ENCODE measurements around the gene FGF12. TPM values are rescaled to one million over a fixed set of nuclear protein-coding genes. Genes with fewer than 3 reads are reported as not detected.

FGF12 gene
- total RNA-seq, 1 donor from 2014 or later = 9.8 TPM

DNA sequence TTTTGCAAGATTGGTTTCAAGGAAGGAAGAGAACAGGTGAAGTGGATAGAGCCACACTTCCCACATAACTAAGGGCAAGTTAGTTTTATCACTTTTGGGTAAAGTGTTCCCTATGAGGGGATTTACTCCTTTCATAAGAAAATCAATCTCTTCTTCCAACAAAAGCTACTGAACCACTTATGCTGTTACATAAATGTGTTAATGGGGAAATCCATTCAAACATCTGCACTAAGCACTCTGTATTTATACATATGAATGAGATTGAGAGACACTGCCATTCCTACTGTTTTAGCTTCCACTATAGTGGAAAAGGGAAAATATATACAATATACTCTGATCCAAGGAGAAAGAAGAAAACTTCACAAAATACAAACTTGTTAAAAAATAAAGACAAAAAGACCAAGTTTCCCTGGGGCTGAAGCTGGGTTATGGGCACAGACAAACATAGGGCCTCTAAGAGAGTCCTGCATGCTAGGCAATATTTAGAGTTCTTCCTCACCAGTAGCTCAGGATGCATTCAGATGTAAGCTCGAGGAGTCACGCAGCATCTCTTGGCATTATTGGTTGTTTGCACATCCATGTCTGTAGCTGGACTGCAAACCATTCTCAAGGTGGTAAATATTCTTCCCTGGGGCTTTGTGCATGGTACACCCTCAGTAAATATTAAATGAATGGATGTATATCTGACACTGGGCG is 454.2 kb downstream of the FGF12 start:
- peak overlapping the region; percentile 21 for H3K4me3 Mint-ChIP-seq
- no peaks in the 10 kb centered on the region for H3K4me1 Mint-ChIP-seq (ENCODE audit: unreplicated experiment)
- peak overlapping the region; percentile 39 for H3K27ac Mint-ChIP-seq

DNA sequence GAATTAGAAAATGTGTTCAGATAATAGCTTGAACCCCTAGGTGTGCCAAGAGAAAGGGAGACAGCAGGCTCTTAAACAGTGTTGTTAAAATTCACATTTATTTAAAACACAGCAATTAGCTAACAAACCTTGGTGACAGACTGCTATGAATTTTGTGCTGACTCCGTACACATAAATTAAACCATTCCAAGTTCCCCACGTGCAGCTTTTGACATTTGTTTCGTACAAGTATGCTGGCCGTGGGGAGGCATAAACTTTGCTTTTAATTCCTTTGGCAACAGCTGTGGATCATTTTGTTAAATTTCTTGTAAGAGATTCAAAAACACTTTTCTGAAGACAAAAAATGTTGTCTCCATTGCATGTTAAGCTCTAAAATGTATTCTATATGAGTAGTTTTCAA is 465.3 kb downstream of the FGF12 start:
- DNase-seq (ENCODE audit: extremely low spot score, unreplicated experiment) = no peak
- Mint-ChIP-seq H3K4me3 (no peak overlapping the region), H3K27me3 (peaks cover 6% of the 10 kb centered on the region), H3K4me1 (ENCODE audit: unreplicated experiment) (no peaks in the 10 kb centered on the region), H3K36me3 (no peaks in the 10 kb centered on the region), H3K9me3 (no peaks in the 10 kb centered on the region), H3K27ac (no peak overlapping the region)
- TF ChIP-seq, protein P1, sequence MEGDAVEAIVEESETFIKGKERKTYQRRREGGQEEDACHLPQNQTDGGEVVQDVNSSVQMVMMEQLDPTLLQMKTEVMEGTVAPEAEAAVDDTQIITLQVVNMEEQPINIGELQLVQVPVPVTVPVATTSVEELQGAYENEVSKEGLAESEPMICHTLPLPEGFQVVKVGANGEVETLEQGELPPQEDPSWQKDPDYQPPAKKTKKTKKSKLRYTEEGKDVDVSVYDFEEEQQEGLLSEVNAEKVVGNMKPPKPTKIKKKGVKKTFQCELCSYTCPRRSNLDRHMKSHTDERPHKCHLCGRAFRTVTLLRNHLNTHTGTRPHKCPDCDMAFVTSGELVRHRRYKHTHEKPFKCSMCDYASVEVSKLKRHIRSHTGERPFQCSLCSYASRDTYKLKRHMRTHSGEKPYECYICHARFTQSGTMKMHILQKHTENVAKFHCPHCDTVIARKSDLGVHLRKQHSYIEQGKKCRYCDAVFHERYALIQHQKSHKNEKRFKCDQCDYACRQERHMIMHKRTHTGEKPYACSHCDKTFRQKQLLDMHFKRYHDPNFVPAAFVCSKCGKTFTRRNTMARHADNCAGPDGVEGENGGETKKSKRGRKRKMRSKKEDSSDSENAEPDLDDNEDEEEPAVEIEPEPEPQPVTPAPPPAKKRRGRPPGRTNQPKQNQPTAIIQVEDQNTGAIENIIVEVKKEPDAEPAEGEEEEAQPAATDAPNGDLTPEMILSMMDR (conservative IDR thresholded peaks at IDR 0.05) = no peak

More for the DNA sequence above, 454.2 kb downstream of the FGF12 start:
- Mint-ChIP-seq H3K9me3 (no peaks in the 10 kb centered on the region), H3K27me3 (peaks cover 8% of the 10 kb centered on the region), H3K36me3 (no peaks in the 10 kb centered on the region)
- DNase-seq (ENCODE audit: extremely low spot score, unreplicated experiment) = no peak
- TF ChIP-seq, protein P1 (conservative IDR thresholded peaks at IDR 0.05) = no peak

DNA sequence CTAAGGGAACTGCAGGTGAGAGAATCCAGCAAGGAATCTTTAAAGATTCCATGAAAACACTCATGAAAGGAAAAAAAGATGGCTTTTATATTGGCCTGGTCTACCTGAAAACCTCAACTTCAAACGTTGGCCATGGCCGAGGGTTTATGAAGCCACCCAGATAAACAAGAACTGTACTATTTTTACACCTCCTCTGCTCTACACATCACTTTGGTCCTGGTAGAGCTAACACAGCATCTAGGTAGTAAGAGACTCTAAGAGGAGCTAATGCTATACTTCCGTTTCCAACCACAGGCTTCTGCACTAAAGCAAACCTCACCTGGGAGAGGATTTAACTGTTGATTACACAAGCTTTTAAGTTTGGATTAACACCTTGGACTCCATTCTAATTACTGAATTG is 466.2 kb downstream of the FGF12 start:
- no peak overlapping the region for H3K27ac Mint-ChIP-seq
- TF ChIP-seq, protein P1 (conservative IDR thresholded peaks at IDR 0.05) = no peak

DNA sequence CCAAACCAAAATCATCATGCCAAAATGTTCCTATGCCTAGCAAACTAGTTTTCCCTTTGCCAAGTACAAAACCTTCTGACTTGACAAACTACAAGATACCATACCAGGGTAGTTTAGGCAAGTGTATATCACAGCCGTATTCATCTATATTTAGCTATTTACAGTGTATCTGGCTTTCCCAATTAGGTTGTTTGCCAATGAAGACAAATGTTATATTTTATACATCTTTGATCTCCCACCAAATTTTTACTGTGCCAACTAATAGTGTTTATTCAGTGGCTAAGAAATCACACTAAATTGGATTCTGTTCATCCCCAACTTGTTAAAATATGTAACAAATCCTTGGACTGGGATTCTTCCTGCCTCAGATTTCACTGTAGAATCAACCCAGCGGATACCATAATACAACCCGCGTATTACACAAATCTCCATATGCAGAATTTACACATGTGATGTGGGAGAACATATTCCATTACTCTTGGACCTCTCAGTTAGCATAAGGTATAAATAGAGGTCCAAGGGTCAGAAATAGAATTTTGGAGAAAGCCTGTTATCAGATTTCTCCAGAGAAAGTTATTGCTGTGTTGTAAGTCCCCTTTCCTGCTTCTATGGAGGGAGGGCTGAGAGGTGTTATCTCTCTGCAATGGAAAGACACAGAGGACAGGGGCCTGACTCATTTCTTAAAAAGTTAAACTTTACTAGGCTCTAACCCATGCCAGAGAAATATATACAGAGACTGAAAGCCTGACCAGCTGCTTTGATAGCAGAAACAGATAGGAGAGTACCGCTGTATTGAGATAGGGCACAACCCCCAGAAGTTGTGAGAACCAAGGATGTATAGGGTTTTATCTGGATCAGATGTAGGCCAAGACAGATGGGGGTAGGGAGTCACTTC is 467.0 kb downstream of the FGF12 start:
- Mint-ChIP-seq H3K36me3 (no peaks in the 10 kb centered on the region), H3K9me3 (no peaks in the 10 kb centered on the region), H3K27me3 (peaks cover 7% of the 10 kb centered on the region), H3K27ac (no peak overlapping the region), H3K4me3 (no peak overlapping the region), H3K4me1 (ENCODE audit: unreplicated experiment) (no peaks in the 10 kb centered on the region)
- no peak for DNase-seq (ENCODE audit: extremely low spot score, unreplicated experiment)
- TF ChIP-seq, protein P1 (conservative IDR thresholded peaks at IDR 0.05) = no peak

More for the DNA sequence above, 466.2 kb downstream of the FGF12 start:
- Mint-ChIP-seq H3K9me3 (no peaks in the 10 kb centered on the region), H3K27me3 (peaks cover 7% of the 10 kb centered on the region), H3K36me3 (no peaks in the 10 kb centered on the region), H3K4me3 (no peak overlapping the region), H3K4me1 (ENCODE audit: unreplicated experiment) (no peaks in the 10 kb centered on the region)
- DNase-seq (ENCODE audit: extremely low spot score, unreplicated experiment) = no peak

DNA sequence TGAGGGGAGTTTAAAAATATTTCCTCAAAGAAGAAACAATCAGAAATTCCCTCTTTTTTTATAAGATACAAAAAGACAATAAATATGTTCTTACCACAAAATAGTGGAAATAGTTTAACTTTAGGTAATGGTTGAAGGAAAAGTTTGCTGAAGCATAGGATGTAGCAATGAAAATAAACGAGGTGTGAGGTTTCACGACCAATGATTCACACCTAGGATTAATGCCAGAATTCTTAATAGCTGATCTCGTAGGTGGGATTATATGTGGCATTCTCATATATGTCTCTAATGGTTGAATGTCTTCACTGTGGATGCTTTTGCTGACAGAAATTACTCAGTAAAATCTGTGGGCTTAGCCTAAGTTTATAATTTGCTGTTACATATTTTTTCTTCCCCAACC is 467.7 kb downstream of the FGF12 start:
- H3K27me3 Mint-ChIP-seq = peaks cover 7% of the 10 kb centered on the region
- no peaks in the 10 kb centered on the region for H3K9me3 Mint-ChIP-seq
- no peak overlapping the region for H3K4me3 Mint-ChIP-seq
- H3K36me3 Mint-ChIP-seq = no peaks in the 10 kb centered on the region
- H3K4me1 Mint-ChIP-seq (ENCODE audit: unreplicated experiment) = no peaks in the 10 kb centered on the region
- no peak overlapping the region for H3K27ac Mint-ChIP-seq
- TF ChIP-seq, protein P1 (conservative IDR thresholded peaks at IDR 0.05) = no peak
- no peak for DNase-seq (ENCODE audit: extremely low spot score, unreplicated experiment)

Measured in type B pancreatic cell (in vitro differentiated cells).